Cardiac septum (tissue), 1 donor: Measurements from ENCODE around the gene RAB28. TPM values are rescaled to one million over a fixed set of nuclear protein-coding genes. Genes with fewer than 3 reads are reported as not detected.
A peak's percentile ranks its signal among the peaks of the same experiment; 100 is the strongest.

ENCODE experiments used
- DNase-seq: peaks from one replicate; pipeline ENCODE4 v3.0.0-alpha.2; 2020; ENCODE audit warnings: low spot score
- intact Hi-C: fragments of 100-400 bp; cut with DNase I; formaldehyde crosslinking; loops from one replicate; pipeline ENCODE4 v1.14.0; 2022
- total RNA-seq: library from RNA; stranded (reverse); fragmentation: NEBNext Ultra II Directional; extraction: Animal tissue kit (Norgen Biotek cat#: 25700); gene quantifications from one replicate; pipeline ENCODE4 v1.2.1, GENCODE V29; 2021
- donor health status: DM: no; HTN: no; CAD: no.

The RAB28 gene
- total RNA-seq, 1 donor from 2014 or later = 25.9 TPM

DNA sequence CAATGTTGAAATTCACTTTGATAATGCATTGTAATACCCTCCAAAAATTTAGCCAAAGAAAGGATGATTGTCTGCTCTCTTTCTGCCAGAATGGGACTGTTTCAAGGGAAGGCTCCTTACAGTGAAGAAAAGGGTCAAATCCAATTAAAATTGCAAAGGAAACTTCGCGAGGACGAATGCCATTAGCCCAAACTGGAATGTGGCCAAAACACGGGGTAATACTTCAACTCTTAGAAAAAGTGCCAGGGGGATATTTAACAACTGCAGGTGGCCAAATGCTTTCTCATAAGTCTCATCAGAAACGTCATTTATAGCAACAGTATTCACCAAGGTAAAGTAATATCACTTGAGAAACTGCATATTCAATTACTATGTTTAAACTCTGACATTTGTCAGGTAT lies 31.1 kb upstream of the RAB28 start:
- intact Hi-C loops = no loop called here
- DNase-seq = no peak

DNA sequence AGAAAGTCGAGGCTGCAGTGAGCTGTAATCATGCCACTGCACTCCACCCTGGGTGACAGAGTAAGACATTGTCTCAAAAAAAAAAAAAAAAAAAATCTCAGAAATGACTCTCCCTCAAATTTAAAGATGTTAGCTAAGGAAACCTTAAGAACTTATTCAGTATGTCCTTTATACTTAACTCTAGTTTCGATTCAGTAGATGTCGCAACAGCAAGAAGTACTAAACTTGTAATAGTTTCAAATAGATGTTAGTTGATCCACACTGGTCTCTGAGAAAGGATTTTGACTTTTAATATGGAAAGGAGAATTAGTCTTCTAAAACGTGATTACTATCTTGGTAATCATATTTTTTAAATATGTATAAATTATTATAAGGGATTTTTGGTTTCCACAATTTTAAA lies 30.6 kb upstream of the RAB28 start:
- intact Hi-C loops = no loop called here
- DNase-seq = no peak

DNA sequence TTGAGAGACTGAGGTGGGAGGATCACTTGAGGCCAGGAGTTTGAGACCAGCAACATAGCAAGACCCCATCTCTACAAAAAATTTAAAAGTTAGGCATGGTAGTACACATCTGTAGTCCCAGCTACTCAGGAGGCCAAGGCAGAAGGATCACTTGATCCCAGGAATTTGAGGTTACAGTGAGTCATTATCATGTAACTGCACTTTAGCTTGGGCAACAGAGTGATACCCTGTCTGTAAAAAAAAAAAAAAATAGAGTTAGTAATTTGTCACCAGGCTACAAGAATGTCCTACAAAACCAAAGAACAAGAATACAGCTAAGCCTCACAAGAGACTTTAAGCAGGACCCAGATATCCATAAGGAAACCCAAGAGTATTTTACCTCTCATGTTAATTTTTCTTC lies 27.0 kb upstream of the RAB28 start:
- DNase-seq = no peak

DNA sequence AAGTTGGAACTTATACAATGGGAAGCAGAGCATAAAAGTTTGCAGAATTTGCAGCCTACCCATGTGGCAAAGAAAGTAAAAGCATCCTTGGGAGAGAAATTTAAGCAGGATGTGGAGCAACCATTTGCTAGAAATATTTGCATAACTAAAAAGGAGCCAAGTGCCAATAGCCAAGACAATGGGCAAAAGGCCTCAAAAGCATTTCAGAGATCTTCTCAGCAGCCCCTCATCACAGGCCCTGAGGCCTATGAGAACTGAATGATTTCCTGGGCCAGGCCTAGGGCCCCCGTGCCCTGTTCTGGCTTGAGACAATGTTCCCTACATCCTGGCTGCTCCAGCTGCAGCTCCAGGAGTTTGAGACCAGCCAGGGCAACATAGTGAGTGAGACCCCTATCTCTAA lies 25.3 kb upstream of the RAB28 start:
- intact Hi-C loops = no loop called here
- DNase-seq = no peak

More for the DNA sequence above, 27.0 kb upstream of the RAB28 start:
- intact Hi-C loops = no loop called here

DNA sequence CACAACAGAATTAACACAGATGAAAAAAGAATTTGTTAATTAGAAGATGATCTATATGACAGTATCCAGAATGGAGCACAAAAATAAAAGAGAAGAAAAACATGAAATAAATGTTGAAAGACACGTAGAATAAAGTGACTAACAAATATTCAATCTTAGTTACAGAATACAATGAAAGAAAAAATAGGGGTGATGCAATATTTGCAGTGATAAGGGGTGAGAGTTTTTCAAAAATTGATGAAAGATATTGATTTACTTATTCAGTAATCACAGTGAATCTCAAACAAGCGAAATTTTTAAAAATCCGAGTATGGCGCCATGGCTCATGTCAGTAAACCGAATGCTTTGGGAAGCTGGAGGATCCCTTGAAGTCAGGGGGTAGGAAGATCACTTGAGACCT lies 20.2 kb upstream of the RAB28 start:
- DNase-seq = no peak
- intact Hi-C loops = no loop called here

DNA sequence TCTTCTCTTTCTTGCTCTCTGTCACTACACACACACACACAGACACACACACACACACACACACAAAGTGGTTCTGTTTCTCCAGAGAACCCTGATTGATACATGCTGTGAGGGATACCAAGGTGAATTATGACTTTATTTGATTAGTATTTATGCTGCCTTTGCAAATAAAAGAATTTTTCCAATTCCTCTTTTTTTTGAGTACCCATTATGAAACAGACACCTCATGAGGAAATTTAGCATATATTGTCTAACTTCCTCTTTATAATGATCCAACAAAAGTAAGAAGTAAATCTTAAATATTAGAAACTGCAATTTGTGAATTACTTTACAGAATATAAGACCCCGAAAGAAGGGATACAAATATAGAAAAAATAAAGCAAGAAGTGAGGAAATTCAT lies 14.3 kb upstream of the RAB28 start:
- intact Hi-C loops = no loop called here
- DNase-seq = no peak

DNA sequence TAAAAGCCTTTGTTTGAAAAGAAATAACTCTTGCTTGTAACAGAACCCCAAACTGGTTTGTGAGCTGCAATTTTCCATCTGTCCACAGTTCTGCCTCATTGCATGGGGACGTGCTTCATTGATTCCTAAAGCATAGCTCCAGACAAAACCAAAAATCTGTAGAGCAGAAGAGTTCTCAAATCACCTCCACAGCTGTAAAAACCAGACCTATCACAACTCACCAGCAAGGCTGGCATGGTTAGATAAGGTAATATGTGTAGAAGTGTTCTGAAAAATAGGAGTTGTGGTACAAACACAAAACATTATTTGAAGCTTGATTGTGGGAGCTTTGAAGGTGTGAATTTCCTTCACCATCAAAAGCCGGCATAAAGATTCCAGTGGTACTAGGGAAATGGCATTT lies 12.5 kb upstream of the RAB28 start:
- no peak for DNase-seq
- intact Hi-C loops = no loop called here

DNA sequence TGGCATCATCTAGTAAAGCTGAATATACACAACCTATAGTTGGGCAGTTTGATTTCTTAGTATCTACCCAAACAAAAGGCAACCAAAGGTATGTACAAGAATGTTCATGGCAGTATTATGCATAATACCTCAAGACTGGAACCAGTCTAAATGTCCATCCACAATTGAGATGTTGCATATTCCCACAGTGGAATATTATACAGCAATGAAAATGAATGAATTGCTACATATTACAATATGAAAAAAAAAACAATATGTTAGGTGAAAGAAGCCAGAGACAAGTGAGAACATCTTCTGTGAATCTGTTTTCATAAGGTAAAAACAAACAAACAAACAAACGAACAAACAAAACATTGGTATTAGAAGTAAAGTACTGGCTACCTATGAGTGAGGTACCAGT lies 11.6 kb upstream of the RAB28 start:
- DNase-seq = no peak
- intact Hi-C loops = no loop called here

DNA sequence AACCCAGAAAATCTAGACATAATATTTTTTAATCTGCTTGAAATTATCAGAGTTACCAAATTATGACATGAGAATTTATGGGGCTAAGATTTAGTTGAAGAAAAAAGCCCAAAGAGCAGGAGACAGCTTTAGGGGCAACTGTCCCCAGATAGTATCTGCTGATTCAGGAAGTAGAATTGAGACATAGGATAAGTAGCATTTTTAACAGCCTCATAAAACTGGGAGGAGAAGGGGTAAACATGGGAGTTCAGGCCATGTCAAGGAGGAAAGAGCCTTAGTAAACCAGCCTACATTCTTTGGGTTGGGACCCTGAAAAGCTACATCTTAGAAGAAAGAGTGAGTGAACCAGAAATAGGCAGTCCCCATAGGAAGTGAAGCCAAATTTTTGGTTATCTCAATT lies 9.7 kb upstream of the RAB28 start:
- no peak for DNase-seq
- intact Hi-C loops = no loop called here

DNA sequence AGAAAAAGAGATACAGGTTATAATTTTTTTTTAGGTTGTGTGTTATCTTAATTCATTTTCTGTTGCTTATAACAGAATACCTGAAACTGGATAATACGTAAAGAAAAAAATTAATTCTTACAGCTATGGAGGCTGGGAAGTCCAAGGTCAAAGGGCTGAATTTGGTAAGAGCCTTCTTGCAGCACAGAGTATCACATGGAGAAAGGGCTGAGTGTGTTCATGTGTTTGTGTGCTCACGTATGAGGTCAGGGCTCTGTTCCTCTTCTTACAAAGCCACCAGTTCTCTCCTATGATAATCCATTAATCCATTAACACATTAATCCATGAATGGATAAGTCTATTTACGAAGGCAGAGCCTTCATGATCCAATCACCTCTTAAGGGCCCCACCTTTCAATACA lies 8.6 kb upstream of the RAB28 start:
- intact Hi-C loops = no loop called here
- no peak for DNase-seq

DNA sequence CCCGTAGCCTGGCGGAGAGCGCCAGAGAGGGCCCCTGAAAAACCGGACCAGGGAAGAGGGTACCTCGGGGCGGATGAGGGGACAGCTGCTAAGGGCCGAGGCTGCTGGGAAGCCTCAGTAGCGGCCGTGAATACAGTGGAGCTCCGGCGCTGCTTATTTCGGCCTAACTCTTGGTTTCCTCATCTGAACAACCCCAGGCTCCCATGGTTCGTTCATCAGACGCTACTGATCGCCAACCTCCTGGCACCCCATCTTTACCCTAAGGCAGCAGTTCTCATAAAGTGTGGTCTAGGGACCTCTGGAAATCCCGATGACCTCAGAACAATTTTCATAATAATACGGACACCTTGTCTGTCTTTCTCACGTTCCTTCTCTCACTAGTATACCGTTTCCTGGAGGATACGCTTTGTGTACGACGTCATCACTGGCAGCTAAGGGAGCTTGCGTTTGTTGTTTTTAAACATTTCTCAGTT lies 645 bp upstream of the RAB28 start:
- intact Hi-C loops = loop anchor here (10.0 kb wide), 1 partner anchor 1520 kb away; the partner anchor contains the start of gene CPEB2
- DNase-seq = no peak

DNA sequence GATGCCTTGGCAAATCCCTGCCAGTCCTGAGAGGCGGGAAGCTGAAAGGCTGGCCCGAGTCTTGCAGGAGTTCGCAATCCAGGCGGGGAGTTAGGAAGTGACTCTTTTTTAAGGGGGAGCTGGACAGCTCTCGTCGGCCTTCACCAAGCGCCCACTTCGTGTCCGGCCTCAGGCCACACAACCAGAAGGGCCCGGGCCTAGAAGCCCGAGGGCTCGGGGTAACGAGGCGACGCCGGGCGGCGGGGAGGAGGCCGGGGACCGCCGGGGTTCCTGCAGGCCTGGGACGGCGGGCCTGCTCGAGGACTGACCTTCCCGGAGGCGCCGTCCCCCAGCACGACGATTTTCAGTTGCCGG lies 395 bp downstream of the RAB28 start:
- peak; percentile 77 for DNase-seq
- intact Hi-C loops = loop anchor here (10.0 kb wide), 1 partner anchor 1521 kb away; the partner anchor contains the start of gene CPEB2

DNA sequence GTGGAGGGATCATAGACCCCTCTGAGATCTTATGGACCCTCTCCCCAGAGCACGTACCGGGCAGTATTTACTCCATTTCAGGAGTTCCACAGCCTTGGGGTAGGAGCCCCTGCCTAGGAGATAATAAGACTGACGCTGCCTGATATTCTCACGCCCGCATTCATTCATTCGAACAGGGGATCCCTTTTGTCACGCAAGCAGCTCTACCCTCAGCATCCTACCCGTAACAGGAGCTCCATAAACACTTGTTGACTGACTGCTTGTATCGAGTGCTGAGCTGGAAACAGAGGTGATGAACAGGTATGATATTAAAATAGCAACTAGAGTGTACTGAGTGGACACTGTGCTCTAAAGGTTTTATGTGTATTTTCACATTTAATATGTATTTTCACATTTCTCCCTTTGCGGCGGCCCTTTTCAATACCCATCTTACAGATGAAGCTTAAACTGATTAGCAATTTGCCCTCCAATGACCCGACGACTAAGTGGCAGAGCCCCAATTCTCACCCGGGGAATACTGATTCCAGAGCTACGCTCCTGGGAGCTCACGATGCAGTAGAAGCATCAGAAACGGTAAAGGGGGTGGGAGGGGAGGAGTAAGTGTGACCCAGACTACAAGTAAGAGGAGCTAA lies 888 bp downstream of the RAB28 start:
- no peak for DNase-seq
- intact Hi-C loops = loop anchor here (10.0 kb wide), 1 partner anchor 1522 kb away; the partner anchor contains the start of gene CPEB2

DNA sequence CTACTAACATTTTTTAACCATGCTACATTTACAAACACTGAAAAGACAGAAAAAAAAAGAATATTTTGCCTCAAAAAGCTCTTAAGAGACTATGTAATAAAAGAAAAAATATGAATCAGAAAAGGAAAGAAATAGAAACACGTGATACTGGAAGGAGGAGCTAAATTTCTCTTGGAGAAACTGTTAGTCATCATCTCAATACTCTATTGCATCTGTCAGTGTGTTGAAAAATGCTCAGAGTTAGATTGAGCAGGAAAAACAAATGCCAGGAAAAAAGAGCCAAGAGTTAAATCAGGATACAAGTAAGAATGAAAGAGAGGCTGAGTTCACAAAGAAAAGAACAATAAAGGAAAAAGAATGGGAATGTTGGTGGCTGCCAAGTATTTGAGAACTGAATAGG lies 2.6 kb downstream of the RAB28 start:
- DNase-seq = no peak
- intact Hi-C loops = loop anchor here (10.0 kb wide), 1 partner anchor 1523 kb away; the partner anchor contains the start of gene CPEB2

DNA sequence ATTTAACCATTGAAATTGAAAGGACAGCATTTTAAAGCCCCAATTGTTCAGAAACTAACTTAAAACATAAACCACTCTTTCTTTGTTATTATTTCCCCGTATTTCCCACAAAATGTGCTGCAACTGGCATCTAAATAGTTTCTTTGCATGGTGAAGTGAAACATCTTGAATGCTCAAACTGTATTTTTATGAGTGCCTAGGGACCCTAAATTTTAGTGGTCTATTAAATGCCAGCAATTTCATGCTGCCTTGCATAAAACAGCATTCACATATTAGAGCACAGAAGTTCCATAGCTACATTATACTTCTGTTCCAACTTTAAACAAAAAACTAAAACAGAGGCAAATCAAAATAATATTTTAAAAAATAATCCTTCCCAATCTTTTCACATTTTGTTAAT lies 5.4 kb downstream of the RAB28 start:
- intact Hi-C loops = no loop called here
- no peak for DNase-seq

DNA sequence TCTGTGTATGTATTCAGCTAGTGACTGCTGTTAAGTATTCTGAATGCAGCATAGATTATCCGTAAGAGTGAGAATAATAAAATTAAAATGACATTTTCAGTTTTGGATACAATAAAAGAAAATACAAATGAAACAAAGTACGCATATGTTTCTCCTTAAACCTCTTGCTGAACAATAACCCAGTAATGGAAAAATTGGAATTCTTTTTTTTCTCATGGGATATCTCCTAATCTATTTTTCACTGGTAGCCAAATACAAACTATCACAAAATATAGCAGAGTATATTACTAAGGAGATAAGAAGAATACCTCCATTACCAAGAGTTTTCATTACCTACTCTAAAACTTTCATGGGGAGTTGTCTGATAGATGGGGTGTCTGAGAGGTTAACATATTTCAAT lies 6.0 kb downstream of the RAB28 start:
- DNase-seq = no peak
- intact Hi-C loops = no loop called here

DNA sequence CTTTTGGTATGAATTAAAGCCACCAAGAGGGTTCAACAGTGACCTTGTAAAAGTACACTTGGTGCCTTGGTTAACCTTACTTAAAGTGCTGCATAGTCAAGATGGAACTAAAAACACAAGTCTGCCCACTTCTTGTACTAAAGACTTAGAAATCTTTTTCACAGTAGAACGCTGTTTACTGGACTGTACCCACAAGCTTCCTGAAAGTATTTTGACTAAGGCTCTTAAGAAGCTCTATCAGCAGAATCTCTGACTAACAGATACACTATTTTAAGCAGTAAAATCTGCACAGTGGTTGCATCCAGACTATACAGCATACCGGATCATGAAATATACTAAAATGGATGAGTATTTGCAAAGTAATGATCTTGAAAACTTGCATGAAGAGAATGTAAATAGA lies 7.2 kb downstream of the RAB28 start:
- intact Hi-C loops = loop anchor here (2.0 kb wide), 1 partner anchor 64 kb away; no protein-coding TSS in a partner anchor
- no peak for DNase-seq

DNA sequence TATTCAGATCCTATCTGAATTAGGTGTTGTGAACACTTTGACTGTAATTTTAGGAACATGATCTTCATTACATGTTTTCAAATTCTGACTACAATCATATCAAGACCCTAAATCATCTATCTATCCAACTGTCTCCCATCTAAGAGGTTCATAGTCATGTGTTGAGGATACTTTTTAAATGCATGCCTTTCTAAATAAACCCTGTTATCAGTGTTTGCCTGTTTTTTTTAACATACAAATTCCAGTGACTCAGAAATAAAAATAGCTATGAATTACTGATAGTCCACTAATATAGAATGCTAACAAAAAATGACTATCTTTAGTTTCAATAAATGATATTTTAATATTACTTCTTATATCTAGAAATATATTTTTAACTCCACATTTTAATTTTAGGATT lies 8.0 kb downstream of the RAB28 start:
- intact Hi-C loops = loop anchor here (2.0 kb wide), 1 partner anchor 63 kb away; no protein-coding TSS in a partner anchor
- DNase-seq = no peak

DNA sequence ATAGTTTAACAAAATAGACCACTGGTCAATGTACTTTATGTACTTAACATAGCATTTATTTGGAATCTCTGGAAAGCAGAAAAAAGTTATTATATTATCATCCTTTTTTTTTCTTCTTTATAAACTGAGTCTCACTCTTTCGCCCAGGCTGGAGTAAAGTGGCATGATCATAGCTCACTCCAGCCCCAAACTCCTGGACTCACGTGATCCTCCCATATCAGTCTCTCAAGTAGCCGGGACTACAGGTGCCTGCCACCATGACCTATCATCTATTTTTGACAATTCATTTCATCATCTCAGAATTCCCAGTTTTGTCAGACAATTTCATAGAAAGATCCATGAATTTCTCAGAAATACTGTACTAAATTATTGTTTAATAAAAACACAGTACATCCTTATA lies 12.7 kb downstream of the RAB28 start:
- intact Hi-C loops = no loop called here
- no peak for DNase-seq

DNA sequence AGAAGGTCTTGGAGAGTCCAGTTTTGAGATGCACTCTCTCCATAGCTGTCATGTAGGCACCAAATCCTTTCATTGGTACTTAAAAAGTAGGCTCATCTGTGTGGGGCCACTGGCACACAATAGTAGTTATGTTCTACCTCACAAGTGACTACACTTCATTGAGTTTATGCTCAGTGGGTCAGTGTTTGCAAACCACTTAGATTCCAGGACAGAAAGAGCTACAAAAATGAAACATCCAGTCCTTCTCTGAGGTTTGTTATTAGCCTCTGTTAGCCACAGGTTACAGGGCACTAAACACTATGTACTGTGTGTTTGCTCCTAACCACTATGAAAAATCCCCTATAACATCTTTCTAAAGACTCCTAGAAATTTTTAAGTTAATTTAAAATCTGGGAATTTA lies 13.8 kb downstream of the RAB28 start:
- intact Hi-C loops = no loop called here
- DNase-seq = no peak

DNA sequence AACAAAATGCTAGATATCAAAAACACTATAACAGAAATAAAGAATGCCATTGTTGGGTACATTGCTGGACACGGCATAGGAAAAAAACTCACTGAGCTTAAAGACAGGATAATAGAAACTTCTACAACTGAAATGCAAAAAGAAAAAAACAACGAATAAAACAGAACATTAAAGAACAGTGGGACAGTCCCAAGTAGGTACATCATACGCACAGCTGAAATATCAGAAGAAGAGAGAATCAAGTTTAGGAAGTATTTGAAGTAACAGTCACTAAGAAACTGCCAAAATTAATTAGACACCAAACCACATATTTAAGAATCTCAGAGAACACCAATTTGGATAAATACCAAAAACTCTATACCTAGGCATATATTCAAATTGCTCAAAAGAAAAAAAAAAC lies 19.2 kb downstream of the RAB28 start:
- DNase-seq = no peak
- intact Hi-C loops = no loop called here

DNA sequence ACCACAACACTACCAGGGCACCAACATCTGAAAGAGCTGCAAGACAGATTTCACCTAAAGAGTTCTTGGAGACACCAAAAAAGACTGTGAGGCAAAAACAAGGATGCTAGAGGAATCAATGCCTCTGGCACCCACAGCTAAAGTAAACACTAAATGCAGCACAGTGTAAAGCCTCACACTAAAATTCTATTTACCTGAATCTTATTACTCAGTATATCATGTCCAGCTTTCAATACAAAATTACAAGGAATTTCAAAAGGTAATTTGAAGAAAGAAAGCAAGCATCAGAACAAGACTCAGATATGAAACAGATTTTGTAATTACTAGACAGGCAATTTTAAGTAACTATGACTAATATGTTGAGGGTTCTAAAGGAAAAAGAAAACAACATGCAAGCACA lies 19.6 kb downstream of the RAB28 start:
- intact Hi-C loops = no loop called here
- no peak for DNase-seq
